D341Med (cell line): ENCODE measurements around the gene SPINT3.

Source experiments
- DNase-seq: peaks from one replicate; pipeline ENCODE4 v3.0.0; 2012; ENCODE audit warnings: low spot score

Gene SPINT3

GRCh38 chr20:45515147-45515913 is at the start of gene SPINT3:
Gene SPINT3, minus strand, starts transcription at chr20:45515622. Its CDS starts 14 bp downstream, at chr20:45515608.
- DNase-seq: no peak

- no peak for DNase-seq
These were observed 49.4 kb upstream of the SPINT3 start for GRCh38 chr20:45564760-45565276.

- no peak for DNase-seq
These were observed 39.8 kb upstream of the SPINT3 start for GRCh38 chr20:45555198-45555597.

- no peak for DNase-seq
These were observed 37.0 kb upstream of the SPINT3 start for GRCh38 chr20:45552456-45552855.

- DNase-seq: no peak
These were observed 35.3 kb upstream of the SPINT3 start for GRCh38 chr20:45550765-45551164.

- no peak for DNase-seq
These were observed 33.0 kb upstream of the SPINT3 start for GRCh38 chr20:45548410-45548809.

- no peak for DNase-seq
These were observed 31.9 kb upstream of the SPINT3 start, which contains the start of gene EPPIN for GRCh38 chr20:45547206-45547770. Gene EPPIN, minus strand, starts transcription at chr20:45547401. Its CDS starts 44 bp downstream, at chr20:45547357.

- peak; percentile 58 for DNase-seq
These were observed 30.5 kb upstream of the SPINT3 start for GRCh38 chr20:45545754-45546453.

- no peak for DNase-seq
These were observed 29.9 kb upstream of the SPINT3 start for GRCh38 chr20:45545351-45545750.

GRCh38 chr20:45539382-45539781 is 24.0 kb upstream of the SPINT3 start, which contains the start of gene WFDC6:
Gene WFDC6, minus strand, starts transcription at chr20:45539482. Its CDS starts 75 bp downstream, at chr20:45539407.
- no peak for DNase-seq

- DNase-seq: peak; percentile 41
These were observed 22.9 kb upstream of the SPINT3 start for GRCh38 chr20:45538209-45538799.

- DNase-seq: no peak
These were observed 11.9 kb upstream of the SPINT3 start for GRCh38 chr20:45527294-45527693.

GRCh38 chr20:45523821-45524220 is 8.4 kb upstream of the SPINT3 start:
- DNase-seq: no peak

GRCh38 chr20:45518282-45518681 is 2.9 kb upstream of the SPINT3 start:
- DNase-seq: no peak

GRCh38 chr20:45510242-45510862 is 5.1 kb downstream of the SPINT3 start:
- DNase-seq: no peak

- no peak for DNase-seq
These were observed 6.3 kb downstream of the SPINT3 start for GRCh38 chr20:45509091-45509490.

GRCh38 chr20:45508068-45508886 is 7.1 kb downstream of the SPINT3 start:
- no peak for DNase-seq

- no peak for DNase-seq
These were observed 8.2 kb downstream of the SPINT3 start for GRCh38 chr20:45507011-45507820.

- no peak for DNase-seq
These were observed 9.0 kb downstream of the SPINT3 start for GRCh38 chr20:45506398-45506797.

GRCh38 chr20:45503403-45503802 is 12.0 kb downstream of the SPINT3 start:
- DNase-seq: no peak
